ENCODE results near the gene PCED1A. TPM values are rescaled to one million over a fixed set of nuclear protein-coding genes. Genes with fewer than 3 reads are reported as not detected.

Gene PCED1A
- total and polyA plus RNA-seq, 9 of the 15 experiments (the other 6 are each of a cell fraction or from before 2014, with no cell fraction given) = 1.5 to 11.5 (median 5.9) TPM

DNA sequence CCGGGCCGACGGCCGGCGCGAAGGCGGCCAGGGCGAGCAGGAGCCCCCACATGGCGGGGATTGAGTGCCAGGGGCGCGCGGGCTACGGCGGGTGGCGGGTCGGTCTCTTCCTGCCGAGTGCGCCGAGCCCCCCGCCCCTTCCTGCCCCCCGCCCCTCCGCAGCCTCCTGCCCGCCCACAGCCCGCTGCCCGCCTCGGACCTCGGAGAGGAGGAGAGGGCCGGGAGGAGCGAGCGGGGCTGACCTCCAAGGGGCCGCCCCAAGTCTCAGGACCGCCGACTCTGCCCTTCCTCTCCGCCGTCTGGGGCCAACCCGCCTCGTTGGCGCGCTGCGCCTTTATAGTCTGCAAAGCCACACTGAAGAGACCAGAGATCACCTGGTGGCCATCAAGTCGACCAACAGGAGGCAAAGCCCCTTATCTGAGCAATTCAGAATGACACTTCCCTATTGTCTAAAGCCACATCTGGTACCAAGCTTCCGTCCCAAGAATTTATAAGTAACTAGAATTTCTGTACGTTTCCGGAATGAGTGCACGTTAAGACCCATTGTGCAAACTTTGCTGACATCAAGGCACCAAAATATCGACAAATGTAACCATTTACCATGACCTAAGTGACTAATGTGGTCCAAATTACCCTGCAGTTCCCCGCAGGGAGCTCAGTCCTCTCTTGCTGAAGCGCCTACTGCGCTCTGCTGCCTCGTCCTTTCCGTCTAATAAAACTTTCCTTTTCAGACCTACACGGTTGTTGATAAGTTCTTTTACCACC is 39.8 kb downstream of the PCED1A start, which contains the start of gene CPXM1 (continued):
- TF ChIP-seq ESRRA (IDR thresholded peaks at IDR 0.05; ENCODE audit: borderline replicate concordance, low read depth) (no peak), ZNF134 (CRISPR knock-in tag; conservative IDR thresholded peaks at IDR 0.05) (no peak), CHD1 (IDR thresholded peaks at IDR 0.05; ENCODE audit: low read length) (no peak), RAD51 (IDR thresholded peaks at IDR 0.05; ENCODE audit: borderline replicate concordance, low read depth) (no peak), SP1 (CRISPR knock-in tag; IDR thresholded peaks at IDR 0.05) (no peak), TFAM (CRISPR knock-in tag; conservative IDR thresholded peaks at IDR 0.05) (no peak), SNIP1 (IDR thresholded peaks at IDR 0.05; ENCODE audit: low read depth) (no peak), HSF4 (CRISPR knock-in tag; IDR thresholded peaks at IDR 0.05; ENCODE audit: borderline replicate concordance) (no peak), ZKSCAN3 (CRISPR knock-in tag; IDR thresholded peaks at IDR 0.05) (no peak), FOXA1 (IDR thresholded peaks at IDR 0.05; ENCODE audit: borderline replicate concordance) (no peak), ZNF408 (CRISPR knock-in tag; IDR thresholded peaks at IDR 0.05; ENCODE audit: low read depth) (no peak), ZNF224 (CRISPR knock-in tag; IDR thresholded peaks at IDR 0.05) (no peak), CBFA2T3 (IDR thresholded peaks at IDR 0.05) (peak; percentile 93), DIDO1 (tag; IDR thresholded peaks at IDR 0.05; ENCODE audit: low read depth) (no peak), TEAD4 (IDR thresholded peaks at IDR 0.05; ENCODE audit: low read length) (peak; percentile 94), TEAD4 (CRISPR knock-in tag; IDR thresholded peaks at IDR 0.05; ENCODE audit: borderline replicate concordance) (no peak), TARDBP (IDR thresholded peaks at IDR 0.05) (no peak), MCM3 (IDR thresholded peaks at IDR 0.05) (no peak), POLR3G (IDR thresholded peaks at IDR 0.05; ENCODE audit: extremely low read depth, insufficient read length, insufficient replicate concordance) (no peak)
- TF ChIP-seq, protein P1, sequence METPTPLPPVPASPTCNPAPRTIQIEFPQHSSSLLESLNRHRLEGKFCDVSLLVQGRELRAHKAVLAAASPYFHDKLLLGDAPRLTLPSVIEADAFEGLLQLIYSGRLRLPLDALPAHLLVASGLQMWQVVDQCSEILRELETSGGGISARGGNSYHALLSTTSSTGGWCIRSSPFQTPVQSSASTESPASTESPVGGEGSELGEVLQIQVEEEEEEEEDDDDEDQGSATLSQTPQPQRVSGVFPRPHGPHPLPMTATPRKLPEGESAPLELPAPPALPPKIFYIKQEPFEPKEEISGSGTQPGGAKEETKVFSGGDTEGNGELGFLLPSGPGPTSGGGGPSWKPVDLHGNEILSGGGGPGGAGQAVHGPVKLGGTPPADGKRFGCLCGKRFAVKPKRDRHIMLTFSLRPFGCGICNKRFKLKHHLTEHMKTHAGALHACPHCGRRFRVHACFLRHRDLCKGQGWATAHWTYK (CRISPR knock-in tag; IDR thresholded peaks at IDR 0.05) = no peak
- TF ChIP-seq, protein P2, sequence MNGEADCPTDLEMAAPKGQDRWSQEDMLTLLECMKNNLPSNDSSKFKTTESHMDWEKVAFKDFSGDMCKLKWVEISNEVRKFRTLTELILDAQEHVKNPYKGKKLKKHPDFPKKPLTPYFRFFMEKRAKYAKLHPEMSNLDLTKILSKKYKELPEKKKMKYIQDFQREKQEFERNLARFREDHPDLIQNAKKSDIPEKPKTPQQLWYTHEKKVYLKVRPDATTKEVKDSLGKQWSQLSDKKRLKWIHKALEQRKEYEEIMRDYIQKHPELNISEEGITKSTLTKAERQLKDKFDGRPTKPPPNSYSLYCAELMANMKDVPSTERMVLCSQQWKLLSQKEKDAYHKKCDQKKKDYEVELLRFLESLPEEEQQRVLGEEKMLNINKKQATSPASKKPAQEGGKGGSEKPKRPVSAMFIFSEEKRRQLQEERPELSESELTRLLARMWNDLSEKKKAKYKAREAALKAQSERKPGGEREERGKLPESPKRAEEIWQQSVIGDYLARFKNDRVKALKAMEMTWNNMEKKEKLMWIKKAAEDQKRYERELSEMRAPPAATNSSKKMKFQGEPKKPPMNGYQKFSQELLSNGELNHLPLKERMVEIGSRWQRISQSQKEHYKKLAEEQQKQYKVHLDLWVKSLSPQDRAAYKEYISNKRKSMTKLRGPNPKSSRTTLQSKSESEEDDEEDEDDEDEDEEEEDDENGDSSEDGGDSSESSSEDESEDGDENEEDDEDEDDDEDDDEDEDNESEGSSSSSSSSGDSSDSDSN (IDR thresholded peaks at IDR 0.05; ENCODE audit: borderline replicate concordance in 1 of 2, low read depth in 2 of 2, low read length in 2 of 2) = no peak
- TF ChIP-seq, protein P3, sequence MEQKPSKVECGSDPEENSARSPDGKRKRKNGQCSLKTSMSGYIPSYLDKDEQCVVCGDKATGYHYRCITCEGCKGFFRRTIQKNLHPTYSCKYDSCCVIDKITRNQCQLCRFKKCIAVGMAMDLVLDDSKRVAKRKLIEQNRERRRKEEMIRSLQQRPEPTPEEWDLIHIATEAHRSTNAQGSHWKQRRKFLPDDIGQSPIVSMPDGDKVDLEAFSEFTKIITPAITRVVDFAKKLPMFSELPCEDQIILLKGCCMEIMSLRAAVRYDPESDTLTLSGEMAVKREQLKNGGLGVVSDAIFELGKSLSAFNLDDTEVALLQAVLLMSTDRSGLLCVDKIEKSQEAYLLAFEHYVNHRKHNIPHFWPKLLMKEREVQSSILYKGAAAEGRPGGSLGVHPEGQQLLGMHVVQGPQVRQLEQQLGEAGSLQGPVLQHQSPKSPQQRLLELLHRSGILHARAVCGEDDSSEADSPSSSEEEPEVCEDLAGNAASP (IDR thresholded peaks at IDR 0.05) = no peak
- TF ChIP-seq, protein P4, sequence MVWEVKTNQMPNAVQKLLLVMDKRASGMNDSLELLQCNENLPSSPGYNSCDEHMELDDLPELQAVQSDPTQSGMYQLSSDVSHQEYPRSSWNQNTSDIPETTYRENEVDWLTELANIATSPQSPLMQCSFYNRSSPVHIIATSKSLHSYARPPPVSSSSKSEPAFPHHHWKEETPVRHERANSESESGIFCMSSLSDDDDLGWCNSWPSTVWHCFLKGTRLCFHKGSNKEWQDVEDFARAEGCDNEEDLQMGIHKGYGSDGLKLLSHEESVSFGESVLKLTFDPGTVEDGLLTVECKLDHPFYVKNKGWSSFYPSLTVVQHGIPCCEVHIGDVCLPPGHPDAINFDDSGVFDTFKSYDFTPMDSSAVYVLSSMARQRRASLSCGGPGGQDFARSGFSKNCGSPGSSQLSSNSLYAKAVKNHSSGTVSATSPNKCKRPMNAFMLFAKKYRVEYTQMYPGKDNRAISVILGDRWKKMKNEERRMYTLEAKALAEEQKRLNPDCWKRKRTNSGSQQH (CRISPR knock-in tag; IDR thresholded peaks at IDR 0.05) = no peak
- TF ChIP-seq, protein P5, sequence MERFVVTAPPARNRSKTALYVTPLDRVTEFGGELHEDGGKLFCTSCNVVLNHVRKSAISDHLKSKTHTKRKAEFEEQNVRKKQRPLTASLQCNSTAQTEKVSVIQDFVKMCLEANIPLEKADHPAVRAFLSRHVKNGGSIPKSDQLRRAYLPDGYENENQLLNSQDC (CRISPR knock-in tag; IDR thresholded peaks at IDR 0.05) = no peak
